ENCODE data around the gene ABHD4.

The ABHD4 gene

DNA sequence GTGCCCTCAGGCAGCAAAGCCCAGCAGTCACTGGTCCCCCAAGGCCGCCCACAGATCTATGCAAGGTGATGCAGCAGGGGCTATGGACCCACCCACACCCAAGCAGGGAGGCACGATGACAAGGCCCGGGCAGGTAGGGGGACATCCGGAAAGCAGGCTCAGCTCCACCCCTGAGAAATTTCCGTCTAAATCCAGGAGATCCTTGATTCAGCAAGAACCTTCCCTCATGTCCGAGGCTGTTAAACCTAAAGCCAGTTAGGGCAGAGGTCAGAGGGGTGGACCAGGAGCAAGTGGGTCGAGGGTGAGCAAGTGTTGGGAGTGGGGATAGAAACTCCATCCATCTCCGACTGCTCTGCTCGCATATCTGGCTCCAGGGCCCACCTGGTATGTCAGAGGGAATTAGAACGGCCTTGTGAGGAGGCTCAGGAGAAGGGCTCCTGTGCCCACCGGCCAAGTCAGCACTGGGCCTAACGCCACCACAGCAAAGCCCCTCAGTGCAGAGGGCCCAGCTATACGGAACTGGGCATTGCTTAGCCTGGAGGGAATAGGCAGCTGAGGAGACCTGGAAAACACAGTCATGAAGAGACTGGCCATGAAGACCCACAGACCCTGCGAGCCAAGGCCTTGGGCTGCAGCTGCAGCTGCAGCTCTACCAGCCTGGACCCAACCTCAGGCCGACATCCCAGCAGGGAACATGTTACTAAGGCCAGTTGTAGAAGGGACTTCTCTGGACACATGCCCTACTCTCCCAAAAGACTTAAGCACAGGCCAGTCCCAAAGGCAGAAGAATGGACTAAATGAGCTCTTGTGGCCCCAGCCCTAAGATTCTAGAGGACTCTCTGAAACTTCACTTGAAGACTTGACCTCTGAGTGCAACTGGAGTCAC lies 43.4 kb upstream of the ABHD4 start:
- Histone ChIP-seq H3K27me3 (ENCODE audit: low read depth, low read length) (no peaks in the 10 kb centered on the region), H3K4me1 (ENCODE audit: low read length) (peaks cover 61% of the 10 kb centered on the region), H3K27ac (ENCODE audit: low read length) (peak overlapping the region; percentile 95), H3K4me3 (ENCODE audit: low read length) (no peak overlapping the region), H2AFZ (ENCODE audit: low read depth, low read length) (no peak overlapping the region), H4K20me1 (ENCODE audit: insufficient read depth, low read length) (no peaks in the 10 kb centered on the region), H3K9ac (ENCODE audit: low read length) (peak overlapping the region; percentile 86; the same call in 1 of the 2 replicates), H3K9me3 (ENCODE audit: insufficient read depth, low read length) (no peaks in the 10 kb centered on the region), H3K36me3 (replicated peaks; ENCODE audit: low read depth, low read length) (no peaks in the 10 kb centered on the region), H3K4me2 (ENCODE audit: low read length) (peak overlapping the region; percentile 57; the same call in 1 of the 2 replicates), H3K79me2 (ENCODE audit: low read length) (no peaks in the 10 kb centered on the region)
- TF ChIP-seq EZH2phosphoT487 (IDR thresholded peaks at IDR 0.05; ENCODE audit: low read depth), result no peak
- TF ChIP-seq, protein P1, sequence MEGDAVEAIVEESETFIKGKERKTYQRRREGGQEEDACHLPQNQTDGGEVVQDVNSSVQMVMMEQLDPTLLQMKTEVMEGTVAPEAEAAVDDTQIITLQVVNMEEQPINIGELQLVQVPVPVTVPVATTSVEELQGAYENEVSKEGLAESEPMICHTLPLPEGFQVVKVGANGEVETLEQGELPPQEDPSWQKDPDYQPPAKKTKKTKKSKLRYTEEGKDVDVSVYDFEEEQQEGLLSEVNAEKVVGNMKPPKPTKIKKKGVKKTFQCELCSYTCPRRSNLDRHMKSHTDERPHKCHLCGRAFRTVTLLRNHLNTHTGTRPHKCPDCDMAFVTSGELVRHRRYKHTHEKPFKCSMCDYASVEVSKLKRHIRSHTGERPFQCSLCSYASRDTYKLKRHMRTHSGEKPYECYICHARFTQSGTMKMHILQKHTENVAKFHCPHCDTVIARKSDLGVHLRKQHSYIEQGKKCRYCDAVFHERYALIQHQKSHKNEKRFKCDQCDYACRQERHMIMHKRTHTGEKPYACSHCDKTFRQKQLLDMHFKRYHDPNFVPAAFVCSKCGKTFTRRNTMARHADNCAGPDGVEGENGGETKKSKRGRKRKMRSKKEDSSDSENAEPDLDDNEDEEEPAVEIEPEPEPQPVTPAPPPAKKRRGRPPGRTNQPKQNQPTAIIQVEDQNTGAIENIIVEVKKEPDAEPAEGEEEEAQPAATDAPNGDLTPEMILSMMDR (IDR thresholded peaks at IDR 0.05; ENCODE audit: low read depth, low read length), result no peak

DNA sequence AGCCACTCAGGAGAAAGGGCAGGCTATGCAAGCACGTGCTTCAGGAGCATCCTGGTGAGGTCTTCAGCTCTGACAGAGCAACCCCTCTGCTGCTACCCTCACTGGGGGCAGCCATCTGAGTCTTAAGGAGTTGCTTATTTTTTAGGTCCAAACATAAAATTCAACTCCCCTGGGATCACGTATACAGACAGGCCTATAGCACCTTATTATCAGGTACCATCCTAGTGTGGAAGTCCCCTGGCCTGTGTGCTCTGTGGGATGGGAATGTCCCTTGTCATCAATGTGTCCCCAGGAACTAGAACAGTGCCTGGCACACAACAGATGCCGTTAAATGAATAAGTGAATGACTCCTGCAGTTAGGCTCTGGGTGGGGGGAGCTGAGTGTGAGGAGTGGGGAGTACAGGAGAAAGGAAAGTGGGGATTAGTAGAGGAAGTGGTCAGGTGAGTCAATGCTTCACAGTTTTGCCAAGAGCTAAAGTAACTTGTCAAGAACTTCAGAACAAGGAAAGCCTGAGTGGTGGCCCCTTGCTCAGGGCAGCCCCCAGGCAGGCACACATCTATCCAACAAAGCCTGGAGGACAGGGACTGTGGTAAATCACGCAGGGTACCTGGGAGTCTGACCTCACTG lies 42.6 kb upstream of the ABHD4 start:
- Histone ChIP-seq H3K27me3 (ENCODE audit: low read depth, low read length) (no peaks in the 10 kb centered on the region), H3K27ac (ENCODE audit: low read length) (peak overlapping the region; percentile 95), H3K79me2 (ENCODE audit: low read length) (no peaks in the 10 kb centered on the region), H3K4me2 (ENCODE audit: low read length) (peak overlapping the region; percentile 57), H3K9me3 (ENCODE audit: insufficient read depth, low read length) (no peaks in the 10 kb centered on the region), H2AFZ (ENCODE audit: low read depth, low read length) (no peak overlapping the region), H3K9ac (ENCODE audit: low read length) (peak overlapping the region; percentile 86), H3K4me1 (ENCODE audit: low read length) (peaks cover 53% of the 10 kb centered on the region), H3K36me3 (replicated peaks; ENCODE audit: low read depth, low read length) (no peaks in the 10 kb centered on the region), H3K4me3 (ENCODE audit: low read length) (peak overlapping the region; percentile 26; the same call in 1 of the 2 replicates), H4K20me1 (ENCODE audit: insufficient read depth, low read length) (no peaks in the 10 kb centered on the region)
- no peak for TF ChIP-seq EZH2phosphoT487 (IDR thresholded peaks at IDR 0.05; ENCODE audit: low read depth)
- TF ChIP-seq, protein P1 (IDR thresholded peaks at IDR 0.05; ENCODE audit: low read depth, low read length), result no peak

DNA sequence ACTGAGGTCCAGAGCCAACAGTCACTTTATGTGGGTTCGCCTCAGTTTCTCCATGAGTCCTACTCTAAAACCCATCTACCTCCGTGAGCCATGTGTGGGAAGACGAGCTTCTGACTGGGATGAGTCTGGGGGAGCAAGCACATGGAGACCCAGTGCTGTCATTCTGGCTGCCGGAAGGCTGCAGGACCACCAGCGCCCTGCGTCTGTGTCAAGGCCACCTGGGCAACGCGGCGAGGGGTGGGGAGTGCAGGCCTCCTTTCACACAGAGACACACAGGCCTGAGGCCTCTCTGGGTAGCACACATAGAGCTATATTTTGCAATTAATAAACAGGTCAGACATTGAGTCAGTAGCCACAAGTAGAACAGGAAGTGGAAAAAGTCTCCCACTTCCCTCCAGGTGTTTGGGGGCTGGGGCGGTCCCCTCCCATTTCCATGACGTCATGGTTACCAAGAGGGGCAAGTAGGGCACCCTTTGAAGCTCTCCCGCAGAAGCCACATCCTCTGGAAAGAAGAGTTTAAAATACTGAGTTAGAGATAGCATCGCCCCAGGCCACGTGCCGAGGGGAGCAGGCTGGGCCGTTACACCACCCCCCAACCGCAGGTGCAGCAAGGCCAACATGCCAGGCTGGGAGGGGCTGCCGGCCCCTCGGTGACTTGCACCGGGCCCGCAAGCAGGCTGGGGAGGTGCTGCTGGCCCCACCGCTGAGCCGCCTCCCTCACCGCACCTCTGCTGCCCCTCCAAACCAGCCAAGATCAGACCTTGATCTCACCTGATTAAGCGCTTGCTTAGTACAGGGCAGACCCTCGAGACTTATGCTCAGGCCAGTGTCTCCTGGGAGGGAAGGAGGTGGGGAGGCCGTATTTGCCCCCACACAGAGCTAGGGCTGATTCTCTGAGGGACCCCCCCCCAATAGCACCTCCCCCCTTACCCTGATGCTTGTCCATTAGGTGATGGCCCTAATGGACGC lies 41.8 kb upstream of the ABHD4 start:
- Histone ChIP-seq H3K27me3 (ENCODE audit: low read depth, low read length) (no peaks in the 10 kb centered on the region), H3K36me3 (replicated peaks; ENCODE audit: low read depth, low read length) (no peaks in the 10 kb centered on the region), H3K4me2 (ENCODE audit: low read length) (peak overlapping the region; percentile 79), H2AFZ (ENCODE audit: low read depth, low read length) (no peak overlapping the region), H3K9me3 (ENCODE audit: insufficient read depth, low read length) (no peaks in the 10 kb centered on the region), H3K79me2 (ENCODE audit: low read length) (no peaks in the 10 kb centered on the region), H3K4me1 (ENCODE audit: low read length) (peaks cover 45% of the 10 kb centered on the region), H3K9ac (ENCODE audit: low read length) (peak overlapping the region; percentile 92), H4K20me1 (ENCODE audit: insufficient read depth, low read length) (no peaks in the 10 kb centered on the region), H3K4me3 (ENCODE audit: low read length) (peak overlapping the region; percentile 71), H3K27ac (ENCODE audit: low read length) (peak overlapping the region; percentile 95)
- TF ChIP-seq, protein P1 (IDR thresholded peaks at IDR 0.05; ENCODE audit: low read depth, low read length), result no peak
- TF ChIP-seq EZH2phosphoT487 (IDR thresholded peaks at IDR 0.05; ENCODE audit: low read depth), result 0 out of 2 replicates have a peak, but pooled peaks have one; percentile 38

All from OCI-LY3 (cell line).